IMR-90 (cell line): ENCODE results near the gene TCF7L1. TPM values are rescaled to one million over a fixed set of nuclear protein-coding genes. Genes with fewer than 3 reads are reported as not detected.
A peak's percentile ranks its signal among the peaks of the same experiment; 100 is the strongest.

Source experiments
- ATAC-seq: fragments of 200-7000 bp; cut with Tn5 transposase; 2 replicates; pipeline ENCODE4 v1.9.1; 2020; ENCODE audit warnings: low read depth, mild to moderate bottlenecking, moderate library complexity
- BruUV-seq: library from RNA; stranded (reverse); fragments of 400-500 nt; replicated peaks from 2 replicates; lab custom pipeline; 2021; lab: Mats Ljungman, UMichigan
- CTCF ChIA-PET: fragments of 300-600 bp; formaldehyde crosslinking; extraction: SDS; loops from one replicate; lab custom pipeline; 2021; ENCODE audit warnings: antibody characterized with exemption; lab: Yijun Ruan, JAX
- POLR2A ChIA-PET: fragments of 300-600 bp; sonication (Branson Sonifier 250); formaldehyde crosslinking; loops from one replicate; lab custom pipeline; 2022; ENCODE audit warnings: antibody characterized with exemption; ENCODE audit not compliant: unreplicated experiment; lab: Charles Lee
- DNase-seq: peaks from one replicate; pipeline ENCODE4 v3.0.0; 2013
- H2AFZ ChIP-seq: replicated peaks from 2 replicates; pipeline ENCODE3; 2013; ENCODE audit warnings: low read length, mild to moderate bottlenecking; ENCODE audit not compliant: poor library complexity
- H2AK5ac ChIP-seq: 2 replicates; pipeline ENCODE4 v1.6.1; 2013; ENCODE audit warnings: low read depth, low read length, inconsistent platforms
- H2AK9ac ChIP-seq: replicated peaks from 2 replicates; pipeline ENCODE3; 2013; ENCODE audit warnings: mild to moderate bottlenecking, low read depth, low read length, moderate library complexity; ENCODE audit not compliant: poor library complexity
- H2BK120ac ChIP-seq: 2 replicates; pipeline ENCODE4 v1.6.1; 2013; ENCODE audit warnings: low read depth, low read length, inconsistent platforms
- H2BK15ac ChIP-seq: 3 replicates; pipeline ENCODE4 v1.6.1; 2013; ENCODE audit warnings: low read depth, low read length, inconsistent platforms
- H2BK20ac ChIP-seq: 2 replicates; pipeline ENCODE4 v1.6.1; 2013; ENCODE audit warnings: low read depth, mild to moderate bottlenecking, inconsistent platforms, low read length, moderate library complexity
- H2BK5ac ChIP-seq: 2 replicates; pipeline ENCODE4 v1.6.1; 2013; ENCODE audit warnings: mild to moderate bottlenecking, low read depth, low read length, inconsistent platforms; ENCODE audit not compliant: poor library complexity, severe bottlenecking
- H3K14ac ChIP-seq: replicated peaks from 2 replicates; pipeline ENCODE4 v1.6.1; 2013; ENCODE audit warnings: low read depth, low read length, inconsistent platforms
- H3K18ac ChIP-seq: 2 replicates; pipeline ENCODE4 v1.6.1; 2013; ENCODE audit warnings: low read depth, low read length, control low read depth
- H3K23ac ChIP-seq: 2 replicates; pipeline ENCODE4 v1.6.1; 2013; ENCODE audit warnings: low read depth, low read length, inconsistent platforms
- H3K27ac ChIP-seq: 2 replicates; pipeline ENCODE4 v1.5.1; 2013; ENCODE audit warnings: mild to moderate bottlenecking, control low read depth, low read length; ENCODE audit not compliant: insufficient read depth
- H3K27me3 ChIP-seq: 2 replicates; pipeline ENCODE4 v1.6.1; 2013; ENCODE audit warnings: low read length; ENCODE audit not compliant: control insufficient read depth, insufficient read depth
- H3K36me3 ChIP-seq: 2 replicates; pipeline ENCODE4 v1.6.1; 2013; ENCODE audit warnings: low read length, mixed read lengths; ENCODE audit not compliant: control insufficient read depth, insufficient read depth
- H3K4ac ChIP-seq: 2 replicates; pipeline ENCODE4 v1.6.1; 2013; ENCODE audit warnings: low read depth, low read length, inconsistent platforms
- H3K4me1 ChIP-seq: 2 replicates; pipeline ENCODE4 v1.6.1; 2013; ENCODE audit warnings: low read length, mixed read lengths; ENCODE audit not compliant: control insufficient read depth, insufficient read depth
- H3K4me2 ChIP-seq: 2 replicates; pipeline ENCODE4 v1.6.1; 2013; ENCODE audit warnings: low read depth, mild to moderate bottlenecking, control low read depth, low read length, moderate library complexity
- H3K4me3 ChIP-seq: 2 replicates; pipeline ENCODE4 v1.5.1; 2013; ENCODE audit warnings: low read depth, mild to moderate bottlenecking, control low read depth, low read length, moderate library complexity; ENCODE audit not compliant: insufficient read depth
- H3K56ac ChIP-seq: 2 replicates; pipeline ENCODE4 v1.6.1; 2013; ENCODE audit warnings: low read length, inconsistent platforms; ENCODE audit not compliant: insufficient read depth; ENCODE audit errors: extremely low read depth
- H3K79me1 ChIP-seq, 2 experiments: 2 replicates each; pipeline ENCODE4 v1.6.1; 2013; ENCODE audit warnings: low read length in 2 of 2, inconsistent platforms in 1 of 2, low read depth in 1 of 2
- H3K9ac ChIP-seq: 2 replicates; pipeline ENCODE4 v1.6.1; 2013; ENCODE audit warnings: low read depth, low read length, control low read depth
- H3K9me1 ChIP-seq: 2 replicates; pipeline ENCODE4 v1.6.1; 2013; ENCODE audit warnings: low read length, inconsistent platforms; ENCODE audit not compliant: insufficient read depth
- H3K9me3 ChIP-seq: 2 replicates; pipeline ENCODE4 v1.6.1; 2013; ENCODE audit warnings: low read length; ENCODE audit not compliant: control insufficient read depth, insufficient read depth
- H4K20me1 ChIP-seq: 2 replicates; pipeline ENCODE4 v1.6.1; 2013; ENCODE audit warnings: low read length, inconsistent platforms; ENCODE audit not compliant: insufficient read depth
- H4K5ac ChIP-seq: 2 replicates; pipeline ENCODE4 v1.6.1; 2013; ENCODE audit warnings: mild to moderate bottlenecking, low read depth, low read length, control low read depth
- H4K8ac ChIP-seq, 2 experiments: 2 replicates each; pipeline ENCODE4 v1.6.1; 2013; ENCODE audit warnings: low read depth in 2 of 2, low read length in 2 of 2, control low read depth in 1 of 2, inconsistent platforms in 1 of 2
- H4K91ac ChIP-seq: 2 replicates; pipeline ENCODE4 v1.6.1; 2013; ENCODE audit warnings: low read depth, low read length, inconsistent platforms; ENCODE audit not compliant: insufficient read depth
- BHLHE40 ChIP-seq: fragments of 150-350 bp; IDR thresholded peaks from 2 replicates; pipeline ENCODE4 v1.6.1; 2016; ENCODE audit warnings: mild to moderate bottlenecking, low read depth, low read length
- CEBPB ChIP-seq: IDR thresholded peaks from 2 replicates; pipeline ENCODE4 v1.6.1; 2012; ENCODE audit warnings: low read depth, low read length, improper control_type of control experiment
- CHD1 ChIP-seq: IDR thresholded peaks from 2 replicates; pipeline ENCODE4 v1.6.1; 2012; ENCODE audit warnings: low read depth, low read length, improper control_type of control experiment
- ELK1 ChIP-seq: fragments of 150-350 bp; IDR thresholded peaks from 2 replicates; pipeline ENCODE4 v1.6.1; 2016; ENCODE audit warnings: low read depth, mild to moderate bottlenecking, low read length, moderate library complexity, borderline replicate concordance
- FOS ChIP-seq: fragments of 150-350 bp; IDR thresholded peaks from 2 replicates; pipeline ENCODE4 v1.6.1; 2016; ENCODE audit warnings: low read depth, low read length
- MAFK ChIP-seq: IDR thresholded peaks from 2 replicates; pipeline ENCODE4 v1.6.1; 2012; ENCODE audit warnings: low read depth, low read length, improper control_type of control experiment
- MAZ ChIP-seq: IDR thresholded peaks from 2 replicates; pipeline ENCODE4 v1.6.1; 2012; ENCODE audit warnings: low read depth, mild to moderate bottlenecking, low read length, improper control_type of control experiment, moderate library complexity, borderline replicate concordance
- MXI1 ChIP-seq: IDR thresholded peaks from 2 replicates; pipeline ENCODE4 v1.6.1; 2012; ENCODE audit warnings: low read depth, mild to moderate bottlenecking, low read length, moderate library complexity, borderline replicate concordance
- NFE2L2 ChIP-seq: fragments of 150-350 bp; IDR thresholded peaks from 2 replicates; pipeline ENCODE4 v1.6.1; 2016; ENCODE audit warnings: low read depth, mild to moderate bottlenecking, low read length
- POLR2A ChIP-seq: IDR thresholded peaks from 2 replicates; pipeline ENCODE4 v1.6.1; 2012; ENCODE audit warnings: mild to moderate bottlenecking, low read depth, low read length
- RAD21 ChIP-seq: IDR thresholded peaks from 2 replicates; pipeline ENCODE4 v1.6.1; 2012; ENCODE audit warnings: low read length, improper control_type of control experiment
- RCOR1 ChIP-seq: IDR thresholded peaks from 2 replicates; pipeline ENCODE4 v1.6.1; 2012; ENCODE audit warnings: mild to moderate bottlenecking, low read length, improper control_type of control experiment; ENCODE audit not compliant: insufficient replicate concordance
- RFX5 ChIP-seq: IDR thresholded peaks from 2 replicates; pipeline ENCODE4 v1.8.0; 2012; ENCODE audit warnings: low read depth, mild to moderate bottlenecking, low read length, moderate library complexity
- SMC3 ChIP-seq: fragments of 150-350 bp; IDR thresholded peaks from 2 replicates; pipeline ENCODE4 v1.6.1; 2016; ENCODE audit warnings: low read depth, mild to moderate bottlenecking, antibody characterized with exemption, low read length, moderate library complexity
- WGBS, 2 experiments: methylation state at CpG; one replicate each; pipeline versions ENCODE4 v1.1.5 to v1.1.7; 2013; ENCODE audit warnings: missing lambda C conversion rate in 2 of 2; ENCODE audit not compliant: insufficient read length in 1 of 2; ENCODE audit errors: extremely low coverage in 2 of 2; 5-methylcytosine and 5-hydroxymethylcytosine counted together
- dilution Hi-C: fragments of 300-500 bp; cut with HindIII; formaldehyde crosslinking; loops from one replicate; pipeline ENCODE4 v1.14.3; 2018; ENCODE audit warnings: low sequenced_read_pairs; ENCODE audit not compliant: unreplicated experiment
- in situ Hi-C: fragments of 300-500 bp; cut with MboI; formaldehyde crosslinking; loops from 3 replicates; pipeline ENCODE4 v1.14.3; 2019; ENCODE audit warnings: low sequenced_read_pairs, inconsistent platforms, mixed read lengths
- intact Hi-C: fragments of 100-400 bp; cut with micrococcal nuclease; formaldehyde crosslinking; loops from 2 replicates; pipeline ENCODE4 v1.10.0; 2022
- polyA plus RNA-seq, 3 experiments: library from polyadenylated mRNA; depleted of rRNA; stranded (reverse); fragments of >200 nt; gene quantifications; 2 replicates each; pipeline ENCODE4 v1.2.3, GENCODE V29; 2012; ENCODE audit warnings: low replicate concordance in 1 of 3
- total RNA-seq: library from RNA; depleted of rRNA; stranded (reverse); fragments of >200 nt; gene quantifications from 2 replicates; pipeline ENCODE4 v1.2.3, GENCODE V29; 2012
- TF ChIP-seq, protein P1 (sequence below): fragments of 150-350 bp; IDR thresholded peaks from 2 replicates; pipeline ENCODE4 v1.6.1; 2017; ENCODE audit warnings: mild to moderate bottlenecking, antibody characterized with exemption, low read length, low read depth
- TF ChIP-seq, protein P2 (sequence below): conservative IDR thresholded peaks from 2 replicates; pipeline ENCODE4 v1.5.1; 2012; ENCODE audit warnings: mild to moderate bottlenecking, low read depth, low read length, improper control_type of control experiment

The TCF7L1 gene
- total and polyA plus RNA-seq, 2 of the 4 experiments (the other 2 are of a cell fraction), result 0.72 to 11.1 TPM

GRCh38 chr2:85215081-85215447, 81.9 kb downstream of the TCF7L1 start:
- no peak overlapping the region for H3K9ac ChIP-seq
- H4K8ac ChIP-seq, result no peak overlapping the region
- 0 out of 2 replicates have a peak overlapping the region, but pooled peaks have one; percentile 10 for H2BK120ac ChIP-seq
- no peak overlapping the region; the same call in 1 of the 2 replicates for H4K91ac ChIP-seq
- H3K56ac ChIP-seq, result no peak overlapping the region
- H3K36me3 ChIP-seq, result peaks cover 3% of the 10 kb centered on the region
- ChIA-PET CTCF (interaction anchor here (0.6 to 0.9 kb wide), 2 partner anchors 26 to 191 kb away, joined by 3 to 11 read pairs; no protein-coding TSS in a partner anchor), POLR2A (no interaction called here)
- H3K27ac ChIP-seq, result no peak overlapping the region; the same call in 1 of the 2 replicates
- 17% methylated on average over 1 of the region's 9 CpGs; no CpG with 5 or more reads in 1 of the 2 experiments for WGBS, 2 experiments
- peak overlapping the region; percentile 17 for H2AFZ ChIP-seq
- H3K23ac ChIP-seq, result peak overlapping the region; percentile 24; the same call in 1 of the 2 replicates
- no peaks in the 10 kb centered on the region for H3K27me3 ChIP-seq
- intact Hi-C loops (no loop called here), dilution Hi-C loops (no loop called here), in situ Hi-C loops (no loop called here)
- peak overlapping the region; percentile 4; the same call in 1 of the 2 replicates for H3K4ac ChIP-seq
- no peak overlapping the region for H3K14ac ChIP-seq
- no peak overlapping the region for H2AK9ac ChIP-seq
- H2BK5ac ChIP-seq, result no peak overlapping the region
- peak overlapping the region; percentile 35; the same call in 1 of the 2 replicates for H3K4me2 ChIP-seq
- no peaks in the 10 kb centered on the region for H3K9me3 ChIP-seq
- H3K4me3 ChIP-seq, result no peak overlapping the region
- H2BK15ac ChIP-seq, result no peak overlapping the region; the same call in 2 of the 3 replicates
- H4K5ac ChIP-seq, result no peak overlapping the region
- no TSS peak for BruUV-seq
- no peak overlapping the region for H2BK20ac ChIP-seq
- TF ChIP-seq SMC3, result no peak
- TF ChIP-seq MXI1, result no peak
- TF ChIP-seq, protein P1, sequence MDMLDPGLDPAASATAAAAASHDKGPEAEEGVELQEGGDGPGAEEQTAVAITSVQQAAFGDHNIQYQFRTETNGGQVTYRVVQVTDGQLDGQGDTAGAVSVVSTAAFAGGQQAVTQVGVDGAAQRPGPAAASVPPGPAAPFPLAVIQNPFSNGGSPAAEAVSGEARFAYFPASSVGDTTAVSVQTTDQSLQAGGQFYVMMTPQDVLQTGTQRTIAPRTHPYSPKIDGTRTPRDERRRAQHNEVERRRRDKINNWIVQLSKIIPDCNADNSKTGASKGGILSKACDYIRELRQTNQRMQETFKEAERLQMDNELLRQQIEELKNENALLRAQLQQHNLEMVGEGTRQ, result no peak
- TF ChIP-seq, protein P2, sequence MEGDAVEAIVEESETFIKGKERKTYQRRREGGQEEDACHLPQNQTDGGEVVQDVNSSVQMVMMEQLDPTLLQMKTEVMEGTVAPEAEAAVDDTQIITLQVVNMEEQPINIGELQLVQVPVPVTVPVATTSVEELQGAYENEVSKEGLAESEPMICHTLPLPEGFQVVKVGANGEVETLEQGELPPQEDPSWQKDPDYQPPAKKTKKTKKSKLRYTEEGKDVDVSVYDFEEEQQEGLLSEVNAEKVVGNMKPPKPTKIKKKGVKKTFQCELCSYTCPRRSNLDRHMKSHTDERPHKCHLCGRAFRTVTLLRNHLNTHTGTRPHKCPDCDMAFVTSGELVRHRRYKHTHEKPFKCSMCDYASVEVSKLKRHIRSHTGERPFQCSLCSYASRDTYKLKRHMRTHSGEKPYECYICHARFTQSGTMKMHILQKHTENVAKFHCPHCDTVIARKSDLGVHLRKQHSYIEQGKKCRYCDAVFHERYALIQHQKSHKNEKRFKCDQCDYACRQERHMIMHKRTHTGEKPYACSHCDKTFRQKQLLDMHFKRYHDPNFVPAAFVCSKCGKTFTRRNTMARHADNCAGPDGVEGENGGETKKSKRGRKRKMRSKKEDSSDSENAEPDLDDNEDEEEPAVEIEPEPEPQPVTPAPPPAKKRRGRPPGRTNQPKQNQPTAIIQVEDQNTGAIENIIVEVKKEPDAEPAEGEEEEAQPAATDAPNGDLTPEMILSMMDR, result no peak
- TF ChIP-seq RAD21, result no peak
- no peak for TF ChIP-seq ELK1
- no peak for TF ChIP-seq RFX5
- TF ChIP-seq MAZ, result no peak
- TF ChIP-seq BHLHE40, result no peak
- TF ChIP-seq POLR2A, result no peak
- no peak for TF ChIP-seq RCOR1
- TF ChIP-seq MAFK, result no peak
- TF ChIP-seq FOS, result no peak
- no peak for TF ChIP-seq CEBPB
- no peak for TF ChIP-seq NFE2L2
- TF ChIP-seq CHD1, result no peak
- DNase-seq (no peak), ATAC-seq (no peak)
- H3K18ac ChIP-seq, result no peak overlapping the region
- H3K79me1 ChIP-seq, result peaks cover 31 to 78% of the 10 kb centered on the region in 2 experiments
- H3K9me1 ChIP-seq, result peaks cover 24% of the 10 kb centered on the region
- peaks cover 85% of the 10 kb centered on the region for H4K20me1 ChIP-seq
- peaks cover 22% of the 10 kb centered on the region for H3K4me1 ChIP-seq
- H2AK5ac ChIP-seq, result no peak overlapping the region
